NT2/D1 (cell line): Measurements from ENCODE around the gene KDM3B.

ENCODE experiments used
- SUZ12 ChIP-seq: IDR thresholded peaks from 2 replicates; pipeline ENCODE4 v1.6.1; 2011; ENCODE audit not compliant: insufficient read length, insufficient read depth; ENCODE audit errors: extremely low read depth
- YY1 ChIP-seq: IDR thresholded peaks from 2 replicates; pipeline ENCODE4 v1.6.1; 2011; ENCODE audit not compliant: insufficient read length, insufficient read depth

- TF ChIP-seq SUZ12 = no peak
- no peak for TF ChIP-seq YY1
These were observed 15.4 kb upstream of the KDM3B start for GRCh38 chr5:138336952-138337684.
